Activated T-cell treated with anti-CD3 and anti-CD28 coated beads, Interleukin-2, amount 50 U/mL, for 48 hours (primary cell): ENCODE results near the gene CNTF.

Source experiments
- DNase-seq, 2 experiments: peaks; one replicate each; pipeline ENCODE4 v3.0.0-alpha.2; 2020

CNTF gene, protein sequence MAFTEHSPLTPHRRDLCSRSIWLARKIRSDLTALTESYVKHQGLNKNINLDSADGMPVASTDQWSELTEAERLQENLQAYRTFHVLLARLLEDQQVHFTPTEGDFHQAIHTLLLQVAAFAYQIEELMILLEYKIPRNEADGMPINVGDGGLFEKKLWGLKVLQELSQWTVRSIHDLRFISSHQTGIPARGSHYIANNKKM

DNA sequence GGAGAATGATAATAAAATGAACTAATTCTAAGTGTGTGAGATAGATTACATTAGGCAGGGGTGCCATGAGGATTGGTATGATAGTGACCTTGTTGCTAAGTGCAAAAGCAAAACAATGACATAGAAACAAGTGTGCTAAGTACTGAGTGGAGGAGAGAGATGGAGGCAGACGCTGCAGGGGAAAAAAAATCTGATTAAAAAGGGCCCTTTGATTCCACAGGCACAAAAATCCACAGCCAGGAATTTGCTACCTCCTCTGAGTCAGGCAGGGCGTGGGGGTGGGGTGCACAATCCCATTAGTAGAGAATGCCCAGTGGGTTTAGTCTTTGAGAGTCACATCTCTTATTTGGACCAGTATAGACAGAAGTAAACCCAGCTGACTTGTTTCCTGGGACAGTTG lies at the start of gene CNTF:
TSS of gene CNTF (plus strand) at position 322 of the 400 bp plus-strand sequence. CDS start 88 bp downstream, outside the sequence.
- no peak for DNase-seq

DNA sequence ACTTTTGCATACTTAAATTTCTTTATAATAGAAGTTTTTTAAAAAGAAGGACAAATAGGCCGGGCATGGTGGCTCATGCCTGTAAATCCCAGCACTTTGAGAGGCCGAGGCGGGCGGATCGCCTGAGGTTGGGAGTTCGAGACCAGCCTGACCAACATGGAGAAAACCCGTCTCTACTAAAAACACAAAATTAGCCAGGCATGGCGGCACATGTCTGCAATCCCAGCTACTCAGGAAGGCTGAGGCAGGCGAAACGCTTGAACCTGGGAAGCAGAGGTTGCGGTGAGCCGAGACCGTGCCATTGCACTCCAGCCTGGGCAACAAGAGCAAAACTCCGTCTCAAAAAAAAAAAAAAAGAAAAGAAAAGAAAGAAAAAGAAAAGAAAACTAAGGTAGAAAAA lies 49.6 kb upstream of the CNTF start:
- DNase-seq = peak; percentile 40 to 48

DNA sequence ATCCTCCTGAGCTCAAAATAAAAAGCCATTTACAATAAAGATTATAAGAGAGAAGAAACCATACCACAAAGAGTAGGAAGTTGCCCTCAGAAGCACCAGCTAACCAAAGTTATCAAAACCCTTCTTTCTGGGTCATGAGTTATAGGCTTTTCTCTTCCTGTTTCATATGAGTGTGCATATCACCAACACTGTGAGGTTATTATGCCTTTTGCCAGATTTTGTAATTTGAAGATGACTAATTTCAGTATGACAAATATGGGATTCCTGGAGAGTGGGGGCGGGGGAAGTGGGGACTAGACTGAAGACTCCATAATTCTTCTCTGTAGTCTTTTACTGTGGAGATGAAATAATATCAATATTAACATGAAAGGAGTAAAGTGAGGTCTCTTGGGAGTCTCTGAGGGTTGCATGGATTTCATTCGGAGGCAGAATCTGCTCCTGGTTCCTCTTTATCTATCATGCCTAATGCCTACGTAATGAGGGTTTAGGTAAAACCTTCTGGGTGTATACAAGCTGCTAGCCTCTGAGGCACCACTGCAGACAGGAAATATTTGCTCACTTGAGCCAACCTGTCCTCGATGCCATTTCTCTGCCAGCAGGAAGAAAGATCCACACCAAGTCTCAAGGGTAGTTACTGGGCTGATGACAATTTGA lies 48.9 kb upstream of the CNTF start:
- peak; percentile 77 to 80 for DNase-seq

DNA sequence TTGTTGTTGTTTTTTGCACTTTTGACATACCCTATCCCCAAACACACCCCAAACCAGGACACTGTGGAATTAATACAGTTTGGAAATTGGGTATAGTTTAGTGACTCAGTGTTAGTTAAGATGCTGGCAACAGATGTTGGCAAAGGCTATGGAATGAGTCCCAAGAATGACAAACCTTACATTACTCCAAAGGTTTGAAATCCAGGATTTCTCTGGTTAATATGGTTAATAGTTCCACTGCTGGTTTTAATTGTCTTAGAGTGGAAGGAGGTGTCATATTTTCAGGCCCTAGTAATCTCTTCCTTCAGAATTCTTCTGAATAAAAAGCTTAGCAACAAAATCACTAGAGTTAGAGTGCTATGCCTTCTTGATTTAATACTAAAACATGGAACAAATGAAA lies 47.6 kb upstream of the CNTF start:
- DNase-seq = no peak

DNA sequence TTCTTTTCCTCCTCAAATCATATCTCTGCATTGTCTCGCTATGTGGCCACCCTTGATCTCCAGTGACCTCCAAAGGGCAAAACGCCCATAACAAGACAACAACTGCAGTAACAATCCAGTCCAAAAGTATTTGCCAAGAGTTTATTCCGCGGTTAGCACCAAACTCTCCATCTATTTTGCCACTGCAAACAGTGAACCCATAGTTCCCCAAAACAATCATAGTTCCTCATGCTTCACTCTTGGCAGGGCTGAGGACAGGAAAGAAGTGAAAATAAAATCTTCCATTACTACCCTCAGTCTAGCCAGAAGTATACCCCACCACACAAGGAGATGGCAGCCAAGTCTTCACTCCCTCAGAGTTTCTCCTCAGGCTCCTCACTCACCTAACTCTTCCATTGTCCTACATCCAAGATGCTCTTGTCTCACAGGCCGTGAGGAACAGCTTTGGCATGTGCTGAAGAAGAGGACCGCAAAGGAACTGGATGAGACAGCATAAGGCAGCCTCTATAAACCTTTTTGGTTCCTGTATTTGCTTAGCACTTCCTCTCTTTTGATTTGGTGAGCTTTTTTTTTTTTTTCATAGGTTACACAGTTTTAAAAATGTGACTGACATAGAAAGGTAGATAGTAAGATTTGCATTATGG lies 47.0 kb upstream of the CNTF start, which contains the start of gene LPXN:
TSS of gene LPXN (minus strand) at position 480 of the 644 bp plus-strand sequence. CDS start at position 396, 84 bp downstream.
- DNase-seq = peak; percentile 69 to 70

DNA sequence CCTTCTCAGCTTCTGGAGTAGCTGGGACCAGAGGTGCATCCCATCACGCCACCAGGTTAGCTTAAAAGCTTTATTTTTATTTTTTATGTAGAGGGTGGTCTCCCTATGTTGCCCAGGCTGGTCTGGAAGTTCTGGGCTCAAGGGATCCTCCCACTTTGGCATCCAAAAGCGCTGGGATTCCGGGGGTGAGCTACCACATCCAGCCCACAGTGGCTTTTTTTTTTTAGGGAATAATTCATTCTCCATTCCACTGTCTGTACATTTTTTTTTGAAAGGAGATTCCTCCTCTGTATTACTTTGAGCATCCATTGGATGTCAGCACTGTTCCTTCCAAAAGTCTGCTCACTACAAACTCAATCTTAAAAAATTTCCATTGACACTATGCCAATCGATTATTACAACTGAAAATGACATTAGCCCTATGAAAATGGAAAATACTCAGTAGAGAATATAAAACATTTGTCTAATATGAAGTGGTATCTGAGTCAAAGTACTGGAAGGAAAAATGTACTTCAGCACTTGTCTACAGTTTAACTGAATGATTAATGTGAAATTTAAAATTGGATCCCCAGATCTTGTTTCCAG lies 45.5 kb upstream of the CNTF start:
- DNase-seq = no peak

DNA sequence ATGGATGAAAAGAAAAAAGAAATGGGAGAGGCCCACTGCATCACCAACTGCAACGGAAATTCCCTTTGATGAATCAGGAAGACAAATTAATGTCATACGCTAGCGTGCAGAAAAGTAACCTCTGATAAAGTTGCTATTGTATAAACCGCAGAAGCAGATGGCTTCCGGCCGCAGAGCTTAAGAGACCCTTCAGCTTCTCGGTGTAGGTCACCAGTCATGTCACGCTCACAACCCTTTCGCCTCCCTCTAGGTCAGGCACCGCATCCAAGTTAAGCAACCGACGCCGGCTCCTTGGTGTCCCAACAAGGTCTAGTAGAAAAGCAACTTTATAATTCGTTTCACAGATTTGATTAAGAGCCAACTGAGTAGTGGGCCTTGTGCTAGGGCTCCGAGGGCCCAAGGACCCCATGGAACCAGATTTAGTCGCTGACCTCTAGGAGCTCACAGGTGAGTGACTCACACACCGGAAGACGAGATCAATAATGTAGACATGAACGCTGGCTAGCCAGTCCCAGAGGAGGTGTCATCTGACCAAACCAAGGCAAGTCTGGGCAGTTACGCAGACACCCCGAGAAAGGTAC lies 44.8 kb upstream of the CNTF start:
- peak; percentile 86 to 88 for DNase-seq

DNA sequence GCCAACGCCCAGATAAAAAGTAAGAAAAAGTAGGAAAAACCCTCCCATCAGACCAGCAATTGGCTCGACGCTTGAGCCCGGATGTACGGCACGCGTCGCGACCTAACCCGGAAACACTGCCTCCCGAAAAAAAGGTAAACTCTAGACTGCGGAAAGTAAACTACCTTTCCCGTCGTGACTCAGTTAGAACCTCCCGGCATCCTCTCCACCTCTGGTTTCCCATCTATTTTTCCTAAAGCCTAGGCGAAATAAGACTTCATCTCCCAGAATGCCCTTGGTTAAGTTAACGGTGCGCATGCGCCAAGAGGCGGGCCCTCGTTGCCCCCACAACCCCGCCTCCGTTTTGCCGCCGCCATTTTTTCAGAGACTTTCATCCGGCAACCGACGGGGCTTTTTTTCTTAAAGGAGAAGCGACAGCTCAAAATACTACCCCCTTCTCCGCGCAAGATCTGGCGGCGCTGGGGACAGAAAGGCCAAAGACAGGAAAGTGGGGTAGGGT lies 44.3 kb upstream of the CNTF start:
- DNase-seq = peak; percentile 93 to 94

DNA sequence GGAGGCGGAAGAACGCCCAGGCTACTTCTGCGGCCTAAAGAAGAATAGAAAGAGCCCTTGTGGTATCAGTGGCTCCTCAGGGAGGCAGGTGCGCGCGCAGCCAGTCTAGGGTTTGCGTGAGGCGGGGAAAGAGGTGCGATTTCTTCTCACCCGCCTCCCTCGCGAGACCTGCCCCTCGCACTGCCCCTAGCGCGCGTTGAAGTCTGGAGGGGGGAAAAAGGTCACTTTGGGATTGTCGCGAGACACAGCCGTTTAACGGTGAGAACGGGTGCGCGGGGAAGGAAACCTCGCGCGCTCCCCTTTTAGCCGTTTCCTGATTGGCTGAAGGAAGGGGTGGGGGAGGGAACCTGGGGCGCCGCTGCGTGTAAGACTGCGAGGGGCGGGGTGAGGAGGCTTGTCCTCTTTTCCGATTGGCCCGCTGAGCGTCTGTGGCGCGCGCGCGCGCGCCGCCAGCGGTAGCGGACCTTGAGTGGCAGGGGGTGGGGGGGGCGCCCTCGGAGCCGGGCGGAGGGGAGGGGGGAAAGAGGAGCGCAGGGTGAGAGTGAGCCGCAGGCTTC lies 43.8 kb upstream of the CNTF start, which contains the start of gene ZFP91:
TSS of gene ZFP91 (plus strand) at position 429 of the 557 bp plus-strand sequence. CDS start 219 bp downstream, outside the sequence.
- peak; percentile 95 for DNase-seq

DNA sequence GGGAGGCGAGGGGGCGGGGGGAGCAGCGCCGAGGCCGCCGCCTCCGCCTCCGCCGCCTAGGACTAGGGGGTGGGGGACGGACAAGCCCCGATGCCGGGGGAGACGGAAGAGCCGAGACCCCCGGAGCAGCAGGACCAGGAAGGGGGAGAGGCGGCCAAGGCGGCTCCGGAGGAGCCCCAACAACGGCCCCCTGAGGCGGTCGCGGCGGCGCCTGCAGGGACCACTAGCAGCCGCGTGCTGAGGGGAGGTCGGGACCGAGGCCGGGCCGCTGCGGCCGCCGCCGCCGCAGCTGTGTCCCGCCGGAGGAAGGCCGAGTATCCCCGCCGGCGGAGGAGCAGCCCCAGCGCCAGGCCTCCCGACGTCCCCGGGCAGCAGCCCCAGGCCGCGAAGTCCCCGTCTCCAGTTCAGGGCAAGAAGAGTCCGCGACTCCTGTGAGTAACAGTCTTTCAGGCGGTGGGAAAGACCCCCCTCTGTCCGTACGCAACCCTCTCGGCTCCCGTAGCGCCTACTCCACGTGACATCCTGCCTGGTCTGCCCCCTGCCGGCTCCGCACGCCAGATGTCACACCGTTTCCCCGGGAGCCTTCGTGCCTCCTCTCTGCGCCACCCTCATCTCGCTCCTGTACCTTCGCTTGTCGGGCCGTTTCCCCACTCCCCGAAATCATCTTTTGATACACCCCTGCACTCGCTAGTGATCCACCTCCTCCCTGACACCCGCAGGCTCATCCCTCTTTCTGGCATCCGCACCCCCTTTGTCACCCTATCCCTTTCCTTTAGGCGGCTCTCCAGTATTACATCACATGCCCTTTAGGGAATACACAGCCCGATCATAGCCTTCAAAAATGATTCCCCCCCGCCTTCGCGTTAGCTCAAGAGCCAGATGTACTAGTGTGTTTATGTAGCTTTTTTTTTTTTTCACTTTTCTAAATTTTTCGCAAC lies 43.0 kb upstream of the CNTF start:
- DNase-seq = peak; percentile 91 to 93

DNA sequence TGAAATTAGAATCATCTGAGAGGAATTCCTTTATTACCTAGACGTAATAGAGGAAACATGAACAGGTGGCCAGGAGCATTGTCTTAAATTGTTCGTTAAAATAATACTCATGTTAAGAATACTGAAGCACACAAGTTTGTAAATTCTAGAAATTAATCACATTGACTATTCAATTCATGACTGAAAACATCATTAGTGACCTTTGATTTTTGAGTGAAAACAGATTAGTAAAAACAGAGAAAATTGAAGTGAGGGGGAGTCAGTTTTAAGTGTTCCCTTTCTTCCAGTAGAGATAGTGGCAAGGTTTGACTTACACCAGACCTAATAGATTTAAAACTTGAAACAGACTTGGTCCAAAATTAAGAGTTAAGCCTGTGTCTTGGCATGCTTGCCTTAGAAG lies 42.2 kb upstream of the CNTF start:
- no peak for DNase-seq

DNA sequence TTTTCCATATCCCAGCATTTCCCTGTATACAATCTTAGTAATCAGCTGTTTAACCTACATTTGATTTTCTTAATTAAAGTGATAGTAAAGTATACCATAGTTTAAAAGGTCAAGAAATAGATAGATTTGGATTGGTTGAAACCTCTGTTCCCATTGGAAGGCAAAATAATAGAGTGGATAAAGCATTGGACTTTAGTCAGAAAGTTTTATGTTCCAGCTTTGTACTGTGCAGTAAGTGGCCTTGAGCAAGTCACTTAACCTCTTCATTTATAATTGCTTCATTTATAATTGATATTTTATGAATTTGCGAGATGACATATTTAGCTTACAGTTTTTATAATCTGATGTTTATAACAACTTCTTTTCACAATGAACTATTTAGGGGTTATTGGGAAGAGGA lies 40.0 kb upstream of the CNTF start:
- no peak for DNase-seq

DNA sequence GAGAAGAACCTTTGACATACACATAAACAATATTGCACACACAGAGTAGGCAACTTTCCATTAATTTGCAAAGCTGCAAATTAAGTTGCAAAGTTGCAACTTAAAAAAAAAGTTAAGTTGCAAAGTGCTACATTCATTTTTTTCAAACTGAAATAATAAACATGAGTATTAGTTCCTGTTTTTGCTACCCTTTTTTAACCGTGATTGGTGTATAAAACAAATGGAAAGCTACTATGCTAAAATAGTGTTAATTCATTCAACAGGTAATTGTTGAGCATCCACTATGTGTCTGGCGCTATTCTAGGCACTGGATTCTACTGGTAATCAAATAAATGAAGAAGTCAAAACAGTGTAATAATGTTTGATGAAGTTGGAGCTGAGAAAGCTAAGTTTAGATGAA lies 35.5 kb upstream of the CNTF start:
- DNase-seq = no peak

DNA sequence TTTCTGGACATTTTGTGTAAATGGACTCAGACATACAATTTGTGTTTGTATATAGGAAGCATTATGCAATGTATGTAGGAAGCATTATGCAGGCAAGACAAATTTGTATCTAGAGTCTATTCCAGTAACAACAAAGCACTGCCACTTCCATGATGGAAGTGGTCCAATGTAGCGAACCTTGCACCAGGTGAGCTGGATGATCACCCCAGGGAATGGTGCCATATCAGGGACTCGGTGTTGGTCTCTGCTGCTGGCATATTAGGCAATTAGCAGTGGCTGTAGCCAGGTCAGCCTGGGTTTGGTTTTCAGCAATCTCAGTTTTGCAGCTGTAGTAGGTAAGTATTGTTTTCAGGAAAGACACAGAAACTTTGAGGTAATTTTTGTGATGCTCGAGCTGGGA lies 30.8 kb upstream of the CNTF start:
- DNase-seq = no peak

DNA sequence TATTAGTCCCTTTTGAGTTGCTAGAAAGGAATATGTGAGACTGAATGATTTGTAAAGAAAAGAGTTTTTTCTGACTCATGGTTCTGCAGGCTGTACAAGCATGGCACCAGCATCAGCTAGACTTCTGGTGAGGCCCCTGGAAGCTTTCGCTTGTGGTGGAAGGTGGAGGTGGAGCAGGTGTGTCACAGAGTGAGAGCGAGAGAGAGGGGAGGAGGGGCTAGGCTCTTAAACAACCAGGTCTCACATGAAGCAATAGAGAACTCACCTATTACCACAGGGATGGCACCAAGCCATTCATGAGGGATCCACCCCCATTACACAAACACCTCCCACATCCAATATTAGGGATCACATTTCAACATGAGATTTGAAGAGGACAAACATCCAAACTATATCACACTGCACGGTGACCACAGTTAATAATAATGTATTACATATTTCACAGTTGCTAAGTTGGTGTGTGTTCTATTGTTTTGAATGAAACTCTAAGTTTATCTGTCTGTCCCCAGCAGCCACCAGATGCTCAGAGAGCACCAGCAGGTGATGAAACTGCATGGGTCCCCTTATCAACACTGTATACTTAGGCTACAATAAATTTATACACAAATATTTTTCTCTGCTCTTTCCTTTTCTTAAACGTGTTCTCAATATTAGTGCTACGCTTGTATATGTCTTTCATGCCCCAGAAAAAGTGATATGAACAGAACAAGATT lies 29.5 kb upstream of the CNTF start:
- peak; percentile 65 to 68 for DNase-seq

DNA sequence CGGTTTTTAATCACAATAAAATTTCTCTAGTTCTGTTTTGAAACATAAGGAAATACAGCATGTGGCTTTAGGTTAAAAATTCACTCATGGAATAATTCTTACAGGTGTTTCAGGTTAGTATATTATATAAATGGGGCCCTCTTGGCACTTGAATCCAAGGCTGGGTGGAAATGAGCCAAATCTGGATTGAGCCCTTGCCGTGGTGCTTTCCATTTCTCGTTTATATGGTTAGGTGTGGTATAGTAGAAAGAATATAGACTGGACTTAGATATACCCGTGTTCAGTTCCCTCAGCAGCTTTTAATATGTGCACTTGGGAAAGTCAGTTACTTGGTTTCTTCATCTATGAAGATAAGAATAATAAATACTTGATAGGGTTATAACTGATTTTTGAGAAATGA lies 27.6 kb upstream of the CNTF start:
- no peak for DNase-seq

DNA sequence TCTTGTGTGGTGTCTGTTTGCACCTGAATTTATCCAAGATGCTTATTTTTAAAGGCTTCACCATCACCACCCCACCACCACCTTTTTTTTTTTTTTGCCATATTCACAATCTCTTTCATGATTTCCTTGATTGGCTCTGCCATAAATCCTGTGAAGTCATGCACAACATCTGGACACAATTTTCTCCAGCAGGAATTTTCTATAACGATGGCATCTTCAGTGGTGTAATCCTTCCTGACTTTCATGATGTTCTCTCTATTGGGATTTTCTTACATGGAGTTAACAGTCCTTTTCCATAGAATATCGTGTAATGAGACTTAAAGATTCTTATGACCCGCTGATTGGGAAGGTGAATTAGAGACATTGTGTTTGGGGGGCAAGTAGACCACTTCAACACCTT lies 25.8 kb upstream of the CNTF start:
- no peak for DNase-seq

DNA sequence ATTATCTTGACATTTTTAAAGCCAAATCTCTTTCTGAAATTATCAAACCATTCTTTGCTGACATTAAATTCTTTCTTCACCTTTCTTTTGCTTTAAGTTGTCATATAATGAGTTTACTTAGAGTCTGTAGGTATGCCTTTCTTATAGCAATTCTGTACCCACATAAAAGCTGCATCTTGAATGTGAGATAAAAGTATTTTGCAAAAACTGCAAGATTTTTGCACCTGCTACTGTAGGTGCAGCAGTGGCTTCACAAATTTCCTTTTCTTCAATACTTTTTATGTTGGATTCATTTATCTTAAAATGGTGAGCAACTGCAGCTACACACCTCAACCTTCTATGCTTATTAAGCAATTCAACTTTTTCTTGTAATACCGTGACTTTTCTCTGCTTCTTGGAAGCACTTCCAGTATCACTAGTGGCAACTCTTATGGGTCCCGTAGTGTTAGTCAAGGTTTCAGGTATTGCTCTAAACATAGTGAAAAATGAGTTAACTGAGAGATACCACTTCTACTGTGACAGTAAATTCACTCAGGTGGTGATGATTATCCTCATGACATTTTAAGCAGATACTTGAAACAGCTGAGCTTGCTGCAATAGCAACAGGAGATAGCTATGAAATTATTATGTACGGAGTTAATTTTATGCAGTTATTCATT lies 24.9 kb upstream of the CNTF start:
- DNase-seq = no peak

DNA sequence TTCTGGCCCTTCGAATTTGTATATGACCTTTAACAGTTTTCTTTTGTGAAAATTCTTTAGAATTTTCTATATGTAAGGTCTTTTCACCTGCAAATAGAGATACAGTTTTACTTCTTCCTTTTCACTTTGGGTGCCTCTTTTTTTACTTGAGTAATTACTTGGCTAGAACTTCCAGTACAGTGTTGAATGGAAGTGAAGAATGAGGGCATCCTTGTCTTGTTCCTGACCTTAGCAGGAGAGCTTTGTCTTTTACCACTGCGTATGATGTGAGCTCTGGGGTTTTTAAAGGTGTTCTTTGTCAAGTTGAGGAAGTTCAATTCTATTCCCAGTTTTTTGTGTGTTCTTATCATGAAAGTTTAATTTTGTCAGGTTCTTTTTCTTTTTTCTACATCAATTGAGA lies 22.0 kb upstream of the CNTF start:
- DNase-seq = no peak
